Neuronal stem cell (in vitro differentiated cells): Measurements from ENCODE around the gene KCP.

Source experiments
- DNase-seq: peaks from one replicate; pipeline ENCODE4 v3.0.0-alpha.2; 2013; ENCODE audit warnings: low spot score
- H2AFZ ChIP-seq: one replicate; pipeline ENCODE4 v1.6.1; 2013; ENCODE audit warnings: mild to moderate bottlenecking, low read length, inconsistent platforms
- H2AK5ac ChIP-seq: 2 replicates; pipeline ENCODE4 v1.6.1; 2013; ENCODE audit warnings: low read depth, mild to moderate bottlenecking, inconsistent platforms, low read length, moderate library complexity, mixed read lengths
- H2BK120ac ChIP-seq: 2 replicates; pipeline ENCODE4 v1.6.1; 2013; ENCODE audit warnings: low read depth, mild to moderate bottlenecking, inconsistent platforms, low read length, moderate library complexity, mixed read lengths
- H2BK12ac ChIP-seq: one replicate; pipeline ENCODE4 v1.6.1; 2013; ENCODE audit warnings: low read length, inconsistent platforms
- H2BK15ac ChIP-seq: 2 replicates; pipeline ENCODE4 v1.6.1; 2013; ENCODE audit warnings: mild to moderate bottlenecking, low read length, inconsistent platforms, mixed read lengths
- H2BK5ac ChIP-seq: one replicate; pipeline ENCODE4 v1.6.1; 2013; ENCODE audit warnings: inconsistent platforms, mild to moderate bottlenecking, low read length, moderate library complexity
- H3K14ac ChIP-seq: one replicate; pipeline ENCODE4 v1.6.1; 2013; ENCODE audit warnings: low read length, inconsistent platforms
- H3K18ac ChIP-seq: 2 replicates; pipeline ENCODE4 v1.6.1; 2013; ENCODE audit warnings: low read length, inconsistent platforms
- H3K23ac ChIP-seq: 2 replicates; pipeline ENCODE4 v1.6.1; 2013; ENCODE audit warnings: low read depth, mild to moderate bottlenecking, mixed read lengths, low read length, inconsistent platforms; ENCODE audit not compliant: poor library complexity
- H3K27ac ChIP-seq: replicated peaks from 3 replicates; pipeline ENCODE4 v1.5.1; 2013; ENCODE audit warnings: low read length, inconsistent platforms
- H3K27me3 ChIP-seq, 3 experiments: 2 replicates each; pipeline ENCODE4 v1.6.1; 2013; ENCODE audit warnings: low read length in 3 of 3, mild to moderate bottlenecking in 2 of 3, inconsistent platforms in 1 of 3, low read depth in 1 of 3, mixed read lengths in 1 of 3, moderate library complexity in 1 of 3; ENCODE audit not compliant: control insufficient read depth in 3 of 3, insufficient read depth in 3 of 3
- H3K36me3 ChIP-seq, 2 donors: replicated peaks in 1 of 2; 2 replicates each; pipeline ENCODE4 v1.6.1; 2013; ENCODE audit warnings: low read length in 2 of 2; ENCODE audit not compliant: control insufficient read depth in 2 of 2, insufficient read depth in 2 of 2
- H3K4ac ChIP-seq: 2 replicates; pipeline ENCODE4 v1.6.1; 2013; ENCODE audit warnings: inconsistent platforms, mild to moderate bottlenecking, low read length, moderate library complexity
- H3K4me1 ChIP-seq, 2 donors: 1 replicate in 1 of 2; 2 replicates in 1 of 2; pipeline ENCODE4 v1.6.1; 2013; ENCODE audit warnings: low read length in 2 of 2, low read depth in 1 of 2; ENCODE audit not compliant: control insufficient read depth in 2 of 2, insufficient read depth in 1 of 2
- H3K4me2 ChIP-seq: one replicate; pipeline ENCODE4 v1.6.1; 2013; ENCODE audit warnings: mild to moderate bottlenecking, low read length, inconsistent platforms; ENCODE audit not compliant: insufficient read depth, poor library complexity, severe bottlenecking
- H3K4me3 ChIP-seq, 2 donors: 2 replicates each; pipeline ENCODE4 v1.5.1; 2013; ENCODE audit warnings: low read length in 2 of 2, mild to moderate bottlenecking in 2 of 2, inconsistent platforms in 1 of 2, moderate library complexity in 1 of 2
- H3K79me1 ChIP-seq: one replicate; pipeline ENCODE4 v1.6.1; 2013; ENCODE audit warnings: low read depth, mild to moderate bottlenecking, inconsistent platforms, low read length, moderate library complexity
- H3K9ac ChIP-seq: one replicate; pipeline ENCODE4 v1.6.1; 2013; ENCODE audit warnings: mild to moderate bottlenecking, low read depth, low read length, inconsistent platforms; ENCODE audit not compliant: poor library complexity
- H3K9me3 ChIP-seq, 2 donors: replicated peaks in 1 of 2; 2 replicates each; pipeline versions ENCODE3 to v1.6.1; 2013; ENCODE audit warnings: low read length in 2 of 2, mild to moderate bottlenecking in 2 of 2, inconsistent platforms in 1 of 2, low read depth in 1 of 2, mixed read lengths in 1 of 2, moderate library complexity in 1 of 2; ENCODE audit not compliant: control insufficient read depth in 2 of 2, insufficient read depth in 1 of 2
- H4K8ac ChIP-seq: one replicate; pipeline ENCODE4 v1.6.1; 2013; ENCODE audit warnings: low read depth, mild to moderate bottlenecking, inconsistent platforms, low read length, moderate library complexity
- H4K91ac ChIP-seq: one replicate; pipeline ENCODE4 v1.6.1; 2013; ENCODE audit warnings: low read length, low read depth, mild to moderate bottlenecking, inconsistent platforms; ENCODE audit not compliant: poor library complexity
- WGBS, 2 donors: extraction: QIAGEN DNeasy Blood & Tissue Kit; methylation state at CpG; one replicate each; pipeline ENCODE4 v1.1.7; 2013; ENCODE audit warnings: missing lambda C conversion rate in 2 of 2, mixed read lengths in 1 of 2; ENCODE audit not compliant: insufficient read length in 2 of 2, insufficient replicate concordance in 1 of 2; ENCODE audit errors: extremely low coverage in 2 of 2; 5-methylcytosine and 5-hydroxymethylcytosine counted together

The KCP gene

GRCh38 chr7:128848289-128849155, 62.0 kb downstream of the KCP start:
- H4K8ac ChIP-seq: peak overlapping the region; percentile 1
- no peak overlapping the region for H3K4me2 ChIP-seq
- H3K79me1 ChIP-seq: peaks cover 9% of the 10 kb centered on the region
- H2BK15ac ChIP-seq: no peak overlapping the region
- H3K27ac ChIP-seq: no peak overlapping the region
- H3K9me3 ChIP-seq: peaks cover 0 to 1% of the 10 kb centered on the region in 2 donors
- no peaks in the 10 kb centered on the region for H3K4me1 ChIP-seq
- H2AFZ ChIP-seq: no peak overlapping the region
- peaks cover 0 to 81% of the 10 kb centered on the region in 2 donors for H3K36me3 ChIP-seq
- peak overlapping the region; percentile 24 for H2BK5ac ChIP-seq
- H3K4me3 ChIP-seq: no peak overlapping the region
- H2AK5ac ChIP-seq: no peak overlapping the region
- no peak overlapping the region for H2BK12ac ChIP-seq
- H3K14ac ChIP-seq: no peak overlapping the region
- peaks cover 0 to 5% (median 0%) of the 10 kb centered on the region in 3 experiments for H3K27me3 ChIP-seq
- no CpG with 5 or more reads among the region's 31 CpGs for WGBS, 2 donors
- peak overlapping the region; percentile 27 for H3K18ac ChIP-seq
- DNase-seq: no peak
- no peak overlapping the region for H4K91ac ChIP-seq
- peak overlapping the region; percentile 43 for H3K23ac ChIP-seq
- H3K4ac ChIP-seq: no peak overlapping the region
- no peak overlapping the region for H2BK120ac ChIP-seq
- no peak overlapping the region for H3K9ac ChIP-seq

DNA sequence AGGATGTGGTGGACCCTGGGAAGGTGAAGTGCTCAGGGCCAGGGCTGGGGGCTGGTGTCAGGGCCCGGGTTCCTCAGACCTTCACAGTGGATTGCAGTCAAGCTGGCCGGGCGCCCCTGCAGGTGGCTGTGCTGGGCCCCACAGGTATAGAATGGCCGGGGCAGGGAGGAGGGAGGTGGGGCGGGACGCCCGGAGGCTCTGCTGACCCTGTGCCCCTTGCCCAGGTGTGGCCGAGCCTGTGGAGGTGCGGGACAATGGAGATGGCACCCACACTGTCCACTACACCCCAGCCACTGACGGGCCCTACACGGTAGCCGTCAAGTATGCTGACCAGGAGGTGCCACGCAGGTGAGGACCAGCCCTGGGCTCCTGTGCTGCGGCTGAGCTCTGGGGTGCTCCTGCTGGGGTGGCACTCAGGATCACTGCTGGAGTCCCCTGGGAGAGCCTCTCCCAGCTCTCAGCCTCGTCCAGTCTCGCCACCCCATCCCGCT, 62.7 kb downstream of the KCP start:
- Histone ChIP-seq H3K9ac (no peak overlapping the region), H3K4ac (no peak overlapping the region), H3K9me3 (peaks cover 0 to 1% of the 10 kb centered on the region in 2 donors), H3K4me3 (no peak overlapping the region), H3K18ac (no peak overlapping the region), H2AFZ (no peak overlapping the region), H2AK5ac (no peak overlapping the region), H2BK5ac (no peak overlapping the region), H2BK12ac (no peak overlapping the region), H3K27ac (no peak overlapping the region), H4K8ac (no peak overlapping the region), H3K14ac (no peak overlapping the region), H3K4me2 (no peak overlapping the region), H3K4me1 (no peaks in the 10 kb centered on the region), H2BK15ac (no peak overlapping the region), H3K27me3 (peaks cover 0 to 5% (median 0%) of the 10 kb centered on the region in 3 experiments), H3K79me1 (peaks cover 9% of the 10 kb centered on the region), H3K36me3 (peaks cover 0 to 81% of the 10 kb centered on the region in 2 donors), H3K23ac (no peak overlapping the region), H2BK120ac (no peak overlapping the region), H4K91ac (no peak overlapping the region)
- DNase-seq: no peak
- no CpG with 5 or more reads among the region's 17 CpGs for WGBS, 2 donors

- H3K27me3 ChIP-seq: peaks cover 0 to 5% (median 0%) of the 10 kb centered on the region in 3 experiments
- no peak overlapping the region for H3K27ac ChIP-seq
- H3K4me1 ChIP-seq: no peaks in the 10 kb centered on the region
- no peak overlapping the region for H3K4me2 ChIP-seq
- peaks cover 0 to 79% of the 10 kb centered on the region in 2 donors for H3K36me3 ChIP-seq
- H3K9ac ChIP-seq: no peak overlapping the region
- H3K9me3 ChIP-seq: peaks cover 0 to 1% of the 10 kb centered on the region in 2 donors
- no peak for DNase-seq
- H2BK15ac ChIP-seq: no peak overlapping the region
- H2BK120ac ChIP-seq: no peak overlapping the region
- H2AFZ ChIP-seq: no peak overlapping the region
- H4K8ac ChIP-seq: peak overlapping the region; percentile 43
- H3K4ac ChIP-seq: no peak overlapping the region
- peaks cover 13% of the 10 kb centered on the region for H3K79me1 ChIP-seq
- no CpG with 5 or more reads among the region's 14 CpGs for WGBS, 2 donors
- H3K14ac ChIP-seq: no peak overlapping the region
- H2BK5ac ChIP-seq: no peak overlapping the region
- H4K91ac ChIP-seq: no peak overlapping the region
- no peak overlapping the region for H3K4me3 ChIP-seq
- no peak overlapping the region for H3K18ac ChIP-seq
- H2BK12ac ChIP-seq: no peak overlapping the region
- peak overlapping the region; percentile 85 for H3K23ac ChIP-seq
- no peak overlapping the region for H2AK5ac ChIP-seq
Observed at GRCh38 chr7:128846781-128847444, 63.6 kb downstream of the KCP start.

DNA sequence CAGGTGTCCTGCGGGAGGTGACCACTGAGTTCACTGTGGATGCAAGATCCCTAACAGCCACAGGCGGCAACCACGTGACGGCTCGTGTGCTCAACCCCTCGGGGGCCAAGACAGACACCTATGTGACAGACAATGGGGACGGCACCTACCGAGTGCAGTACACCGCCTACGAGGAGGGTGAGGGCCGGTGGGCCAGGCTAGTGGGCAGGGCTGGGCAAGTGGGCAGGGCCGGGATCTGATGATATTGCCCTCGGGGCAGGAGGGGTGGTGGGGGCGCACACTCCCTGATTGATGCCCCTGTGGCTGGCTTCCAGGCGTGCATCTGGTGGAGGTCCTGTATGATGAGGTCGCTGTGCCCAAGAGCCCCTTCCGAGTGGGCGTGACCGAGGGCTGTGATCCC, 64.5 kb downstream of the KCP start:
- Histone ChIP-seq H3K4ac (no peak overlapping the region), H2AFZ (no peak overlapping the region), H4K8ac (no peak overlapping the region), H3K9me3 (peaks cover 0 to 1% of the 10 kb centered on the region in 2 donors), H3K79me1 (peaks cover 11% of the 10 kb centered on the region), H3K14ac (no peak overlapping the region), H3K36me3 (peaks cover 0 to 78% of the 10 kb centered on the region in 2 donors), H3K4me3 (no peak overlapping the region), H3K18ac (no peak overlapping the region), H3K4me2 (no peak overlapping the region), H2BK5ac (no peak overlapping the region), H2AK5ac (peak overlapping the region; percentile 37), H2BK12ac (no peak overlapping the region), H2BK15ac (no peak overlapping the region), H3K9ac (no peak overlapping the region), H3K27me3 (peaks cover 0 to 5% (median 0%) of the 10 kb centered on the region in 3 experiments), H3K4me1 (no peaks in the 10 kb centered on the region), H4K91ac (no peak overlapping the region), H3K27ac (no peak overlapping the region), H3K23ac (peak overlapping the region; percentile 43), H2BK120ac (no peak overlapping the region)
- no CpG with 5 or more reads among the region's 19 CpGs for WGBS, 2 donors
- DNase-seq: no peak
